Measurements from ENCODE around the gene DDO. TPM values are rescaled to one million over a fixed set of nuclear protein-coding genes. Genes with fewer than 3 reads are reported as not detected.
A peak's percentile ranks its signal among the peaks of the same experiment; 100 is the strongest.

The DDO gene
- total RNA-seq, 1 donor from 2014 or later, result 0.32 TPM

GRCh38 chr6:110419028-110419739, 3.8 kb upstream of the DDO start:
- H3K9me3 ChIP-seq, result no peaks in the 10 kb centered on the region
- H3K4me1 ChIP-seq, result peaks cover 4 to 12% of the 10 kb centered on the region in 2 donors
- H3K27me3 ChIP-seq, result no peaks in the 10 kb centered on the region
- no peak overlapping the region for H3K4me3 ChIP-seq
- H3K36me3 ChIP-seq, result no peaks in the 10 kb centered on the region
- intact Hi-C loops (cut with DNase I), result loop anchor here (10.0 kb wide), 2 partner anchors 324 to 724 kb away; partner anchors contain the start of genes AK9 and FIG4
- no peak for DNase-seq (ENCODE audit: low spot score in 2 of 2)
- no peak for TF ChIP-seq CTCF (IDR thresholded peaks at IDR 0.05)
- H3K27ac ChIP-seq, result no peak overlapping the region

- Histone ChIP-seq H3K36me3 (no peaks in the 10 kb centered on the region), H3K27me3 (no peaks in the 10 kb centered on the region), H3K9me3 (no peaks in the 10 kb centered on the region), H3K27ac (no peak overlapping the region), H3K4me3 (no peak overlapping the region), H3K4me1 (peaks cover 4 to 12% of the 10 kb centered on the region in 2 donors)
- no peak for DNase-seq (ENCODE audit: low spot score in 2 of 2)
- TF ChIP-seq CTCF (IDR thresholded peaks at IDR 0.05), result no peak
- intact Hi-C loops (cut with DNase I), result loop anchor here (10.0 kb wide), 2 partner anchors 324 to 724 kb away; partner anchors contain the start of genes AK9 and FIG4
Observed at GRCh38 chr6:110418594-110418993, 3.2 kb upstream of the DDO start.

DNA sequence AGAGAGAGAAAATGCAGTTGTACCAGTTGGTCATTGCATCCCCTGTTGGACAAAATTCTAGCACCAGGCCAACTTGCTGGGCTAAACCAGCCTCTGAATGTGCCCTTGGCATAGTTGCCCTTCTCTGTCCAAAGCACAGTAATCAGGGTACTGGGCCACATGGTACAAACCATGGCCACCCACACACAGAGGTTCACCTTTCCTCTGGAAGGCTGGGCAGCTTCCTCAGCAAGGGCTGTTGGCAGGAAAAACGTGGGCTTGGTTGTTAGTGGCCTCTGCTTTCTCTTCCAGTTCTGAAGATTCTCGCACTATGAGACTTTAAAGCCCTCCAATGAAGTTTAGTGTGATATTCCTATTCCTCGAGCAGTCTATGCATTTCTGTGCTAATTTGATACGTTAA, 706 bp downstream of the DDO start:
- peak overlapping the region; percentile 54 for H3K4me3 ChIP-seq
- H3K4me1 ChIP-seq, result peaks cover 4 to 12% of the 10 kb centered on the region in 2 donors
- peaks cover 0 to 4% of the 10 kb centered on the region in 2 donors for H3K36me3 ChIP-seq
- no peak for TF ChIP-seq CTCF (IDR thresholded peaks at IDR 0.05)
- H3K9me3 ChIP-seq, result no peaks in the 10 kb centered on the region
- peak overlapping the region; percentile 79 to 83 for H3K27ac ChIP-seq
- no peak for DNase-seq (ENCODE audit: low spot score in 2 of 2)
- intact Hi-C loops (cut with DNase I), result loop anchor here (10.0 kb wide), 2 partner anchors 320 to 720 kb away; partner anchors contain the start of genes AK9 and FIG4
- no peaks in the 10 kb centered on the region for H3K27me3 ChIP-seq

DNA sequence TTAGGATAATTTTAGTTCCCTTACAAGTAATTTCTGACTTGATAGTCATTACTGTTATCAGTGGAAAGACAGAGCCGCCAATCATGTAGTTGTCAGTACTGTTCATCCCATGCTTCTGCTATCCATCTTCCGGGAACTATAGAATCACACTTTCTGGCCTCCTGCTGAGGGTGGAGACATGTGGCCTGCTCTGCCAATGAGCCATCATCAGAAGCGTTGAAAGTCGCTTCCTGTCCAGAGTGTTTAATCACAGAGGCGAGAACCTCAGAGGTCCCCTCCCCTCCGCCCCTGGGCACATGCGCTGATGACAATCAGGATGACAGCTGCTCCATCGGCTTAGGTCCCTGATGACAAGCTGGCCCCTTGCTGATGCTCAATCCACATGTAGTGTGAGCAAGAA, 3.0 kb downstream of the DDO start:
- Histone ChIP-seq H3K27ac (no peak overlapping the region), H3K36me3 (peaks cover 0 to 4% of the 10 kb centered on the region in 2 donors), H3K9me3 (no peaks in the 10 kb centered on the region), H3K27me3 (no peaks in the 10 kb centered on the region), H3K4me1 (peaks cover 4 to 12% of the 10 kb centered on the region in 2 donors), H3K4me3 (no peak overlapping the region)
- no peak for DNase-seq (ENCODE audit: low spot score in 2 of 2)
- no peak for TF ChIP-seq CTCF (IDR thresholded peaks at IDR 0.05)
- intact Hi-C loops (cut with DNase I), result loop anchor here (10.0 kb wide), 2 partner anchors 318 to 718 kb away; partner anchors contain the start of genes AK9 and FIG4

- Histone ChIP-seq H3K27ac (no peak overlapping the region), H3K4me3 (no peak overlapping the region), H3K4me1 (peaks cover 0 to 4% of the 10 kb centered on the region in 2 donors), H3K27me3 (no peaks in the 10 kb centered on the region), H3K9me3 (no peaks in the 10 kb centered on the region), H3K36me3 (peaks cover 0 to 4% of the 10 kb centered on the region in 2 donors)
- intact Hi-C loops (cut with DNase I), result loop anchor here (10.0 kb wide), 2 partner anchors 316 to 716 kb away; partner anchors contain the start of genes AK9 and FIG4
- no peak for DNase-seq (ENCODE audit: low spot score in 2 of 2)
- no peak for TF ChIP-seq CTCF (IDR thresholded peaks at IDR 0.05)
Observed at GRCh38 chr6:110410511-110410910, 4.9 kb downstream of the DDO start.
